HepG2 (cell line): ENCODE data around the gene GTSF1L. TPM values are rescaled to one million over a fixed set of nuclear protein-coding genes. Genes with fewer than 3 reads are reported as not detected.
A peak's percentile ranks its signal among the peaks of the same experiment; 100 is the strongest.

ENCODE experiments used
- BORCS8-MEF2B ChIP-seq: sonication (generic); formaldehyde crosslinking; IDR thresholded peaks from 2 replicates; pipeline ENCODE4 v1.8.0; 2022; ENCODE audit warnings: mild to moderate bottlenecking, missing genetic modification reagents
- FOXC1 ChIP-seq: sonication (generic); formaldehyde crosslinking; IDR thresholded peaks from 2 replicates; pipeline ENCODE4 v1.8.0; 2022; ENCODE audit warnings: mild to moderate bottlenecking, missing genetic modification reagents, borderline replicate concordance
- GABPB1 ChIP-seq: IDR thresholded peaks from 2 replicates; pipeline ENCODE4 v1.6.1; 2016; ENCODE audit warnings: mild to moderate bottlenecking, missing genetic modification reagents, moderate library complexity, missing compliant biosample characterization
- HOXA7 ChIP-seq: sonication (generic); formaldehyde crosslinking; IDR thresholded peaks from 2 replicates; pipeline ENCODE4 v1.8.1; 2022; ENCODE audit warnings: mild to moderate bottlenecking, missing genetic modification reagents, moderate library complexity
- IKZF4 ChIP-seq: sonication (generic); formaldehyde crosslinking; IDR thresholded peaks from 2 replicates; pipeline ENCODE4 v1.5.1; 2020; ENCODE audit warnings: borderline replicate concordance, mild to moderate bottlenecking, low read depth, missing genetic modification reagents; ENCODE audit errors: not compliant biosample characterization
- KLF13 ChIP-seq: sonication (generic); formaldehyde crosslinking; IDR thresholded peaks from 2 replicates; pipeline ENCODE4 v1.4.0; 2020; ENCODE audit warnings: mild to moderate bottlenecking, missing genetic modification reagents
- KLF16 ChIP-seq, 2 experiments: sonication (generic) in 1 of 2; formaldehyde crosslinking in 1 of 2; IDR thresholded peaks; 2 replicates each; pipeline versions ENCODE4 v1.6.1 to v1.8.0; 2016 to 2023; ENCODE audit warnings: missing genetic modification reagents in 2 of 2, missing compliant biosample characterization in 1 of 2
- MTA3 ChIP-seq: sonication (generic); formaldehyde crosslinking; IDR thresholded peaks from 2 replicates; pipeline ENCODE4 v1.4.0; 2020; ENCODE audit warnings: missing genetic modification reagents
- NRL ChIP-seq: sonication (generic); formaldehyde crosslinking; IDR thresholded peaks from 2 replicates; pipeline ENCODE4 v1.5.0; 2020; ENCODE audit warnings: missing genetic modification reagents, mild to moderate bottlenecking, moderate library complexity, borderline replicate concordance
- REL ChIP-seq: sonication (generic); formaldehyde crosslinking; conservative IDR thresholded peaks from 2 replicates; pipeline ENCODE4 v1.8.0; 2022; ENCODE audit warnings: mild to moderate bottlenecking, missing genetic modification reagents, moderate library complexity
- YEATS4 ChIP-seq: sonication (generic); formaldehyde crosslinking; IDR thresholded peaks from 2 replicates; pipeline ENCODE4 v1.4.0; 2020; ENCODE audit warnings: missing genetic modification reagents, borderline replicate concordance
- ZMYM3 ChIP-seq: sonication (generic); formaldehyde crosslinking; IDR thresholded peaks from 2 replicates; pipeline ENCODE4 v1.5.1; 2020; ENCODE audit warnings: mild to moderate bottlenecking, missing genetic modification reagents
- ZNF263 ChIP-seq: sonication (generic); formaldehyde crosslinking; IDR thresholded peaks from 2 replicates; pipeline ENCODE4 v1.4.0; 2020; ENCODE audit warnings: missing genetic modification reagents
- ZNF292 ChIP-seq: sonication (generic); formaldehyde crosslinking; IDR thresholded peaks from 2 replicates; pipeline ENCODE4 v1.8.1; 2022; ENCODE audit warnings: mild to moderate bottlenecking, low read depth, missing genetic modification reagents, borderline replicate concordance
- ZNF572 ChIP-seq: sonication (generic); formaldehyde crosslinking; IDR thresholded peaks from 2 replicates; pipeline ENCODE4 v1.5.1; 2020; ENCODE audit warnings: mild to moderate bottlenecking, missing genetic modification reagents
- ZNF772 ChIP-seq: sonication (generic); formaldehyde crosslinking; IDR thresholded peaks from 2 replicates; pipeline ENCODE4 v1.5.0; 2020; ENCODE audit warnings: mild to moderate bottlenecking, missing genetic modification reagents
- ZNF850 ChIP-seq: sonication (generic); formaldehyde crosslinking; conservative IDR thresholded peaks from 2 replicates; pipeline ENCODE4 v1.9.0; 2021; ENCODE audit warnings: mild to moderate bottlenecking, missing genetic modification reagents
- ZNF879 ChIP-seq: sonication (generic); formaldehyde crosslinking; IDR thresholded peaks from 2 replicates; pipeline ENCODE4 v1.8.1; 2023; ENCODE audit warnings: missing genetic modification reagents
- polyA plus RNA-seq, 8 experiments: library from polyadenylated mRNA; depleted of rRNA in 3 of 8; stranded (reverse) in 7 of 8; unstranded in 1 of 8; fragments of >200 nt; fragmentation: Illumina TruSeq in 4 of 8; extraction: Trizol in 4 of 8; gene quantifications; 2 replicates each; pipeline versions ENCODE4 v1.2.1 to v1.2.3, GENCODE V29; 2011 to 2016; ENCODE audit warnings: low read depth in 4 of 8, missing spikeins in 1 of 8, mixed read lengths in 1 of 8; ENCODE audit not compliant: insufficient read depth in 1 of 8
- total RNA-seq, 5 experiments: library from RNA; depleted of rRNA; stranded (reverse); fragments of >200 nt; fragmentation: Illumina TruSeq; extraction: Trizol; gene quantifications; 2 replicates each; pipeline ENCODE4 v1.2.3, GENCODE V29; 2016; ENCODE audit warnings: low read depth in 1 of 5
- TF ChIP-seq, protein P1 (sequence below): sonication (generic); formaldehyde crosslinking; IDR thresholded peaks from 2 replicates; pipeline ENCODE4 v1.4.0; 2020; ENCODE audit warnings: mild to moderate bottlenecking, missing genetic modification reagents
- TF ChIP-seq, protein P2 (sequence below): IDR thresholded peaks from 2 replicates; pipeline ENCODE4 v1.6.1; 2016; ENCODE audit warnings: control low read depth
- TF ChIP-seq, protein P3 (sequence below): sonication (generic); formaldehyde crosslinking; IDR thresholded peaks from 2 replicates; pipeline ENCODE4 v1.5.0; 2020; ENCODE audit warnings: missing genetic modification reagents
- TF ChIP-seq, protein P4 (sequence below): sonication (generic); formaldehyde crosslinking; IDR thresholded peaks from 2 replicates; pipeline ENCODE4 v1.5.0; 2020; ENCODE audit warnings: mild to moderate bottlenecking, missing genetic modification reagents, moderate library complexity

Gene GTSF1L
- total and polyA plus RNA-seq, 2 of the 13 experiments (the other 11 are each of a cell fraction or from before 2014, with no cell fraction given): not detected

- TF ChIP-seq, protein P1, sequence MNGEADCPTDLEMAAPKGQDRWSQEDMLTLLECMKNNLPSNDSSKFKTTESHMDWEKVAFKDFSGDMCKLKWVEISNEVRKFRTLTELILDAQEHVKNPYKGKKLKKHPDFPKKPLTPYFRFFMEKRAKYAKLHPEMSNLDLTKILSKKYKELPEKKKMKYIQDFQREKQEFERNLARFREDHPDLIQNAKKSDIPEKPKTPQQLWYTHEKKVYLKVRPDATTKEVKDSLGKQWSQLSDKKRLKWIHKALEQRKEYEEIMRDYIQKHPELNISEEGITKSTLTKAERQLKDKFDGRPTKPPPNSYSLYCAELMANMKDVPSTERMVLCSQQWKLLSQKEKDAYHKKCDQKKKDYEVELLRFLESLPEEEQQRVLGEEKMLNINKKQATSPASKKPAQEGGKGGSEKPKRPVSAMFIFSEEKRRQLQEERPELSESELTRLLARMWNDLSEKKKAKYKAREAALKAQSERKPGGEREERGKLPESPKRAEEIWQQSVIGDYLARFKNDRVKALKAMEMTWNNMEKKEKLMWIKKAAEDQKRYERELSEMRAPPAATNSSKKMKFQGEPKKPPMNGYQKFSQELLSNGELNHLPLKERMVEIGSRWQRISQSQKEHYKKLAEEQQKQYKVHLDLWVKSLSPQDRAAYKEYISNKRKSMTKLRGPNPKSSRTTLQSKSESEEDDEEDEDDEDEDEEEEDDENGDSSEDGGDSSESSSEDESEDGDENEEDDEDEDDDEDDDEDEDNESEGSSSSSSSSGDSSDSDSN (CRISPR knock-in tag): peak; percentile 46; the same call in 1 of the 2 replicates
- peak; percentile 67; the same call in 1 of the 2 replicates for TF ChIP-seq KLF13 (CRISPR knock-in tag)
- TF ChIP-seq, protein P2, sequence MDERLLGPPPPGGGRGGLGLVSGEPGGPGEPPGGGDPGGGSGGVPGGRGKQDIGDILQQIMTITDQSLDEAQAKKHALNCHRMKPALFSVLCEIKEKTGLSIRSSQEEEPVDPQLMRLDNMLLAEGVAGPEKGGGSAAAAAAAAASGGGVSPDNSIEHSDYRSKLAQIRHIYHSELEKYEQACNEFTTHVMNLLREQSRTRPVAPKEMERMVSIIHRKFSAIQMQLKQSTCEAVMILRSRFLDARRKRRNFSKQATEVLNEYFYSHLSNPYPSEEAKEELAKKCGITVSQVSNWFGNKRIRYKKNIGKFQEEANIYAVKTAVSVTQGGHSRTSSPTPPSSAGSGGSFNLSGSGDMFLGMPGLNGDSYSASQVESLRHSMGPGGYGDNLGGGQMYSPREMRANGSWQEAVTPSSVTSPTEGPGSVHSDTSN: no peak
- 0 out of 2 replicates have a peak, but pooled peaks have one; percentile 35 for TF ChIP-seq ZNF850 (CRISPR knock-in tag)
- TF ChIP-seq FOXC1 (CRISPR knock-in tag): no peak
- TF ChIP-seq ZNF879 (CRISPR knock-in tag): peak; percentile 80; the same call in 1 of the 2 replicates
- no peak for TF ChIP-seq HOXA7
- peak; percentile 77 for TF ChIP-seq ZNF292 (CRISPR knock-in tag)
- TF ChIP-seq MTA3: no peak
- TF ChIP-seq NRL (CRISPR knock-in tag): peak; percentile 82
- TF ChIP-seq REL (CRISPR knock-in tag): no peak
- TF ChIP-seq ZMYM3 (CRISPR knock-in tag): 0 out of 2 replicates have a peak, but pooled peaks have one; percentile 18
- TF ChIP-seq ZNF572 (CRISPR knock-in tag): 0 out of 2 replicates have a peak, but pooled peaks have one; percentile 42
- 0 out of 2 replicates have a peak, but pooled peaks have one; percentile 54 for TF ChIP-seq ZNF772
- peak; percentile 89 for TF ChIP-seq IKZF4 (CRISPR knock-in tag)
- peak; percentile 92 for TF ChIP-seq ZNF263
- no peak for TF ChIP-seq KLF16 (CRISPR knock-in tag; IDR thresholded peaks at IDR 0.05)
- peak; percentile 47; the same call in 1 of the 2 replicates for TF ChIP-seq BORCS8-MEF2B (CRISPR knock-in tag)
- 0 out of 2 replicates have a peak, but pooled peaks have one; percentile 9 for TF ChIP-seq GABPB1 (CRISPR knock-in tag)
- TF ChIP-seq YEATS4 (CRISPR knock-in tag): 0 out of 2 replicates have a peak, but pooled peaks have one; percentile 39
- TF ChIP-seq, protein P3, sequence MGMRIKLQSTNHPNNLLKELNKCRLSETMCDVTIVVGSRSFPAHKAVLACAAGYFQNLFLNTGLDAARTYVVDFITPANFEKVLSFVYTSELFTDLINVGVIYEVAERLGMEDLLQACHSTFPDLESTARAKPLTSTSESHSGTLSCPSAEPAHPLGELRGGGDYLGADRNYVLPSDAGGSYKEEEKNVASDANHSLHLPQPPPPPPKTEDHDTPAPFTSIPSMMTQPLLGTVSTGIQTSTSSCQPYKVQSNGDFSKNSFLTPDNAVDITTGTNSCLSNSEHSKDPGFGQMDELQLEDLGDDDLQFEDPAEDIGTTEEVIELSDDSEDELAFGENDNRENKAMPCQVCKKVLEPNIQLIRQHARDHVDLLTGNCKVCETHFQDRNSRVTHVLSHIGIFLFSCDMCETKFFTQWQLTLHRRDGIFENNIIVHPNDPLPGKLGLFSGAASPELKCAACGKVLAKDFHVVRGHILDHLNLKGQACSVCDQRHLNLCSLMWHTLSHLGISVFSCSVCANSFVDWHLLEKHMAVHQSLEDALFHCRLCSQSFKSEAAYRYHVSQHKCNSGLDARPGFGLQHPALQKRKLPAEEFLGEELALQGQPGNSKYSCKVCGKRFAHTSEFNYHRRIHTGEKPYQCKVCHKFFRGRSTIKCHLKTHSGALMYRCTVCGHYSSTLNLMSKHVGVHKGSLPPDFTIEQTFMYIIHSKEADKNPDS (CRISPR knock-in tag): no peak
- TF ChIP-seq, protein P4, sequence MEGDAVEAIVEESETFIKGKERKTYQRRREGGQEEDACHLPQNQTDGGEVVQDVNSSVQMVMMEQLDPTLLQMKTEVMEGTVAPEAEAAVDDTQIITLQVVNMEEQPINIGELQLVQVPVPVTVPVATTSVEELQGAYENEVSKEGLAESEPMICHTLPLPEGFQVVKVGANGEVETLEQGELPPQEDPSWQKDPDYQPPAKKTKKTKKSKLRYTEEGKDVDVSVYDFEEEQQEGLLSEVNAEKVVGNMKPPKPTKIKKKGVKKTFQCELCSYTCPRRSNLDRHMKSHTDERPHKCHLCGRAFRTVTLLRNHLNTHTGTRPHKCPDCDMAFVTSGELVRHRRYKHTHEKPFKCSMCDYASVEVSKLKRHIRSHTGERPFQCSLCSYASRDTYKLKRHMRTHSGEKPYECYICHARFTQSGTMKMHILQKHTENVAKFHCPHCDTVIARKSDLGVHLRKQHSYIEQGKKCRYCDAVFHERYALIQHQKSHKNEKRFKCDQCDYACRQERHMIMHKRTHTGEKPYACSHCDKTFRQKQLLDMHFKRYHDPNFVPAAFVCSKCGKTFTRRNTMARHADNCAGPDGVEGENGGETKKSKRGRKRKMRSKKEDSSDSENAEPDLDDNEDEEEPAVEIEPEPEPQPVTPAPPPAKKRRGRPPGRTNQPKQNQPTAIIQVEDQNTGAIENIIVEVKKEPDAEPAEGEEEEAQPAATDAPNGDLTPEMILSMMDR (CRISPR knock-in tag): peak; percentile 37
Observed at GRCh38 chr20:43721429-43722152, 5.2 kb downstream of the GTSF1L start (continued).
